Mesenteric fat pad (tissue), 1 donor: Measurements from ENCODE around the gene SPC24. TPM values are rescaled to one million over a fixed set of nuclear protein-coding genes. Genes with fewer than 3 reads are reported as not detected.
"Not testable (repeated sequence)": the region's sequence is repeated elsewhere in the genome, so short reads cannot be mapped to it uniquely, and the experiment has no call there.

ENCODE experiments used
- DNase-seq: peaks from one replicate; pipeline ENCODE4 v3.0.0-alpha.2; 2020; ENCODE audit warnings: low spot score
- microRNA-seq: library from miRNA; unstranded; fragments of <30 nt; microRNA quantifications from one replicate; pipeline ENCODE4 v1.2.0, GENCODE V29; 2020; ENCODE audit warnings: borderline number of aligned reads
- total RNA-seq: library from RNA; stranded (reverse); fragmentation: NEBNext Ultra II Directional; extraction: Animal tissue kit (Norgen Biotek cat#: 25700); gene quantifications from one replicate; pipeline ENCODE4 v1.2.1, GENCODE V29; 2021
- donor health status: DM: yes; HTN: yes; CAD: no.

The SPC24 gene
- total RNA-seq, 1 donor from 2014 or later = 0.77 TPM

GRCh38 chr19:11097367-11097766, 58.2 kb downstream of the SPC24 start:
- not testable (repeated sequence) for DNase-seq

- no peak for DNase-seq
Measured at GRCh38 chr19:11096210-11096841, 59.3 kb downstream of the SPC24 start.

Small RNA genes lying within 50 kb of the gene (microRNA-seq; reads per million reads assigned to microRNA genes)
- gene MIR6886 = not detected

Other genes starting within 250 kb of the SPC24 start
- 28.4 TPM for gene YIPF2, start 227.1 kb downstream of the SPC24 start, total RNA-seq
- gene TIMM29, start 227.0 kb downstream of the SPC24 start, total RNA-seq = 14.4 TPM
- gene SMARCA4, start 194.8 kb downstream of the SPC24 start, total RNA-seq = 70.7 TPM
- gene LDLR, start 66.3 kb downstream of the SPC24 start, total RNA-seq = 109 TPM
- 121 TPM for gene KANK2, start 41.8 kb upstream of the SPC24 start, total RNA-seq
- 4.5 TPM for gene ANGPTL8, start 83.8 kb upstream of the SPC24 start, total RNA-seq
- gene DOCK6, start 106.7 kb upstream of the SPC24 start, total RNA-seq = 119 TPM
- gene TSPAN16, start 140.4 kb upstream of the SPC24 start, total RNA-seq = not detected
- 21.7 TPM for gene RAB3D, start 183.9 kb upstream of the SPC24 start, total RNA-seq
- 54.3 TPM for gene TMEM205, start 190.5 kb upstream of the SPC24 start, total RNA-seq
- 16.4 TPM for gene CCDC159, start 190.7 kb upstream of the SPC24 start, total RNA-seq
- 26.0 TPM for gene PLPPR2, start 199.7 kb upstream of the SPC24 start, total RNA-seq
- gene SWSAP1, start 218.9 kb upstream of the SPC24 start, total RNA-seq = 1.2 TPM
- 9.6 TPM for gene EPOR, start 228.5 kb upstream of the SPC24 start, total RNA-seq